Progenitor cell of endocrine pancreas (in vitro differentiated cells): ENCODE measurements around the gene SCNM1. TPM values are rescaled to one million over a fixed set of nuclear protein-coding genes. Genes with fewer than 3 reads are reported as not detected.
"Not testable (repeated sequence)": the region's sequence is repeated elsewhere in the genome, so short reads cannot be mapped to it uniquely, and the experiment has no call there.

Experiments used
- DNase-seq: peaks from one replicate; pipeline ENCODE4 v3.0.0; 2021; ENCODE audit warnings: low spot score; ENCODE audit not compliant: unreplicated experiment
- H3K27ac Mint-ChIP-seq: 2 replicates; pipeline ENCODE4 v1.8.0; 2021; ENCODE audit warnings: mild to moderate bottlenecking, moderate library complexity, mixed read lengths
- H3K27me3 Mint-ChIP-seq: 2 replicates; pipeline ENCODE4 v1.8.0; 2021; ENCODE audit warnings: mixed read lengths
- H3K36me3 Mint-ChIP-seq: 2 replicates; pipeline ENCODE4 v1.8.0; 2022; ENCODE audit warnings: mixed read lengths; ENCODE audit not compliant: insufficient read depth
- H3K4me1 Mint-ChIP-seq: 2 replicates; pipeline ENCODE4 v1.8.0; 2021; ENCODE audit warnings: low read depth, mixed read lengths
- H3K4me3 Mint-ChIP-seq: 2 replicates; pipeline ENCODE4 v1.8.0; 2021; ENCODE audit warnings: low read depth, mild to moderate bottlenecking, moderate library complexity, mixed read lengths
- H3K9me3 Mint-ChIP-seq: 2 replicates; pipeline ENCODE4 v1.8.0; 2021; ENCODE audit warnings: low read depth, mixed read lengths
- total RNA-seq: library from RNA; stranded (reverse); gene quantifications from 2 replicates; pipeline ENCODE4 v1.2.1, GENCODE V29; 2021
- TF ChIP-seq, protein P1 (sequence below): fragments of 200-600 bp; sonication (generic); IDR thresholded peaks from one replicate; pipeline ENCODE4 v1.5.0; 2021; ENCODE audit warnings: antibody characterized with exemption, mild to moderate bottlenecking; ENCODE audit not compliant: unreplicated experiment

SCNM1 gene
- total RNA-seq, 1 donor from 2014 or later, result 52.0 TPM

DNA sequence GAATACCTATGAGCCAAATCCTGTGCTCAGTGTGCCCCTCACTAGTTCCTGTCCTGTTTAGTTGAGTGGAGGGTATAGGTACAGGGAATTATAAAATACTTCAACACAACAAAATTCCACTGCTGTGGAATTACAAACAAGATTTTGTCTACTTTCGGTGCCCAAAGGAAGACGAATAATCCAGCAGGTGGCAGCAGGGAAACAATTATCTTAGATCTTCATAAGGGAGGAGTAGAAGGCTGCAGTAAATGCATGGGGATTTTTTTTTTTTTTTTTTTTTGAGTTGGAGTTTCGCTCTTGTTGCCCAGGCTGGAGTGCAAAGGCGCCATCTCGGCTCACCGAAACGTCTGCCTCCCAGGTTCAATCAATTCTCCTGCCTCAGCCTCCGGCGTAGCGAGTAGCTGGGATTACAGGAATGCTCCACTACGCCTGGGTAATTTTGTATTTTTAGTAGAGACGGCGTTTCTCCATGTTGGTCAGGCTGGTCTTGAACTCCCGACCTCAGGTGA is 30.4 kb downstream of the SCNM1 start:
- H3K27ac Mint-ChIP-seq, result peak overlapping the region; percentile 78
- no peaks in the 10 kb centered on the region for H3K36me3 Mint-ChIP-seq
- TF ChIP-seq, protein P1, sequence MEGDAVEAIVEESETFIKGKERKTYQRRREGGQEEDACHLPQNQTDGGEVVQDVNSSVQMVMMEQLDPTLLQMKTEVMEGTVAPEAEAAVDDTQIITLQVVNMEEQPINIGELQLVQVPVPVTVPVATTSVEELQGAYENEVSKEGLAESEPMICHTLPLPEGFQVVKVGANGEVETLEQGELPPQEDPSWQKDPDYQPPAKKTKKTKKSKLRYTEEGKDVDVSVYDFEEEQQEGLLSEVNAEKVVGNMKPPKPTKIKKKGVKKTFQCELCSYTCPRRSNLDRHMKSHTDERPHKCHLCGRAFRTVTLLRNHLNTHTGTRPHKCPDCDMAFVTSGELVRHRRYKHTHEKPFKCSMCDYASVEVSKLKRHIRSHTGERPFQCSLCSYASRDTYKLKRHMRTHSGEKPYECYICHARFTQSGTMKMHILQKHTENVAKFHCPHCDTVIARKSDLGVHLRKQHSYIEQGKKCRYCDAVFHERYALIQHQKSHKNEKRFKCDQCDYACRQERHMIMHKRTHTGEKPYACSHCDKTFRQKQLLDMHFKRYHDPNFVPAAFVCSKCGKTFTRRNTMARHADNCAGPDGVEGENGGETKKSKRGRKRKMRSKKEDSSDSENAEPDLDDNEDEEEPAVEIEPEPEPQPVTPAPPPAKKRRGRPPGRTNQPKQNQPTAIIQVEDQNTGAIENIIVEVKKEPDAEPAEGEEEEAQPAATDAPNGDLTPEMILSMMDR, result peak; percentile 48
- H3K9me3 Mint-ChIP-seq, result no peaks in the 10 kb centered on the region
- no peak overlapping the region for H3K4me3 Mint-ChIP-seq
- peaks cover 3% of the 10 kb centered on the region for H3K27me3 Mint-ChIP-seq
- no peak for DNase-seq
- H3K4me1 Mint-ChIP-seq, result peaks cover 29% of the 10 kb centered on the region

DNA sequence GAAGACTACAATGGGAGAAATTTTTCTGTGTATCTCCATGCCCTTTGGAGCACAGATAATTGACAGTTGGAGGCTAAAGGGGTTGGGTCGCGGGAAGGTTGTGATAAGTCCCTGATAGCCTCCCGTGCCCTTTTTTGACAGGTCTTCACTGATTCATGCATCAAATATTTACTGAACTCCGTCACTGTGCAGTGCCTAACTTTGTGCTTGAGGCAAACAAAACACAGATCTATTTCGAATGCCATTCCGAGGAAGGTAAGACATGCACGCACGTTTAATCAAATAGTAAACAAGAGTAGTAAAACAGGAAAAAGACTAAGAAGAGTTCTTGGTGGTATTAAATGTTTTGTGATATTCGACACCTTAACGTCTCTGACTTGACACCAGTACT is 31.9 kb downstream of the SCNM1 start:
- no peak for DNase-seq
- Mint-ChIP-seq H3K27ac (peak overlapping the region; percentile 100), H3K4me1 (peaks cover 31% of the 10 kb centered on the region), H3K4me3 (peak overlapping the region; percentile 97), H3K36me3 (no peaks in the 10 kb centered on the region), H3K9me3 (no peaks in the 10 kb centered on the region), H3K27me3 (peaks cover 3% of the 10 kb centered on the region)
- TF ChIP-seq, protein P1, result no peak

- Mint-ChIP-seq H3K9me3 (no peaks in the 10 kb centered on the region), H3K4me3 (peak within 1 kb of the TSS; percentile 97), H3K27ac (peak within 1 kb of the TSS; percentile 100), H3K4me1 (peaks cover 31% of the 10 kb centered on the region), H3K36me3 (no peaks in the 10 kb centered on the region), H3K27me3 (peaks cover 3% of the 10 kb centered on the region)
- peak; percentile 96 for DNase-seq
- TF ChIP-seq, protein P1, result no peak
These were observed 32.5 kb downstream of the SCNM1 start, which contains the start of gene PIP5K1A for GRCh38 chr1:151198254-151199127. PIP5K1A (plus strand) TSS chr1:151198552; CDS start chr1:151198997, 445 bp downstream.

DNA sequence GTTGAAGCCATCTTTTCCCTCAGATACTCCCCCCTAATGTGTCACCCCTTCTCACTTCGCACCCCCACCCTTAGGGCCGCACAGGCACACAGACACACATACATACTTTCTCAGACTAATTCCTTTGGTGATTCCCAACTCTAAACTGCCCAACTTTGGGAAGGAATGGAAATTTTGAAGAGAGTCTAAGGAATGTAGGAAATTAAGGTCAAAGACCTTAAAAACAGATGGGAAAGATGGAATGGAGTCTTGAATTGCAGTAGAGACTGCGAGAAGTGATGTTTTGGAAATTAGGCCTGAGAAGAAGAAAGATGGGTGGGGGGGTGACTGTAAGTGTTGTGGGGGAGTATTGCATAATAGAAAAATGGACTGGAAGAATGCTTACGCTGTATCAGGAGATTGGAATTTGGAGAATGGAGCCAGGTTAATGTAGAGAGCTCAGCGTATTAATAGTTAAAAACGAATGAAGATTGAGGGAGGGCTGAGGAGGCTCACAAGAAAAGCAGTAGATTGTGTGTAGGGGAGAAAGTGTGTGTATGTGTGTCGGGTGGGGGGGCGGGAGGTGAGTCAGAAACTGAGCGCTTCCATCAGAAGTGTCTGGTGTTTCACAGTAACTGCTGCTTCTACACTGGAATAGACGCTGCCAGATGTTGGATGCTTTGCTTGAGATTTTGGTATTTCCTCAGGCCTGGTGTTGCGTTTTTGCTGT is 34.1 kb downstream of the SCNM1 start:
- Mint-ChIP-seq H3K36me3 (peaks cover 2% of the 10 kb centered on the region), H3K4me3 (peak overlapping the region; percentile 97), H3K27me3 (no peaks in the 10 kb centered on the region), H3K9me3 (no peaks in the 10 kb centered on the region), H3K27ac (peak overlapping the region; percentile 100), H3K4me1 (peaks cover 33% of the 10 kb centered on the region)
- DNase-seq, result no peak
- TF ChIP-seq, protein P1, result no peak

DNA sequence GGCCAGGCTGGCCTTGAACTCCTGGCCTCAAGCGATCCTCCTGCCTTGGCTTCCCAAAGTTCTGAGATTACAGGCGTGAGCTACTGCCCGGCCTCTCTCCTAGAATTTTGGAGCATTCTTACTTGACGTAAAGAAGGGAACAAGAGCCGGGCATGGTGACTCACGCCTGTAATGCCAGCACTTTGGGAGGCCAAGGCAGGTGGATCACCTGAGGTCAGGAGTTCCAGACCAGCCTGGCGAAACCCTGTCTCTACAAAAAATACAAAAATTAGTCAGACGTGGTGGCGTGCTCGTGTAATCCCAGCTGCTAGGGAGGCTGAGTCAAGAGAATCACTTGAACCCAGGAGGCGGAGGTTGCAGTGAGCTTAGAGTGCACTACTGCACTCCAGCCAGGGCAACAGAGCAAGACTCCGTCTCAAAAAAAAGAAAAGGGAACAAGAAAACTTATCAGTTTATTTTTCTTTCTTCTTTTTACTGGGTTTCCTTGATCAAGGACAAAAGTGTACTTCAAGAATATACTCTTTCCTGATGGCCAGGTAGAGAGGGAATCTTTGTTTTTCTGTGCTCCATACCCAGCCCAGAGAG is 39.5 kb downstream of the SCNM1 start:
- not testable (repeated sequence) for H3K4me3 Mint-ChIP-seq, H3K4me1 Mint-ChIP-seq, H3K27ac Mint-ChIP-seq, H3K27me3 Mint-ChIP-seq, DNase-seq, H3K9me3 Mint-ChIP-seq
- H3K36me3 Mint-ChIP-seq, result peaks cover 16% of the 10 kb centered on the region
